Measurements from ENCODE around the gene P2RX1. TPM values are rescaled to one million over a fixed set of nuclear protein-coding genes. Genes with fewer than 3 reads are reported as not detected.

The P2RX1 gene
- total RNA-seq, 4 donors from 2014 or later, result 0.25 to 2.6 (median 1.2) TPM

- Histone ChIP-seq H3K27me3 (peaks cover 29% of the 10 kb centered on the region), H3K4me3 (peak overlapping the region; percentile 56), H3K27ac (peak overlapping the region; percentile 18), H3K9me3 (no peaks in the 10 kb centered on the region), H3K4me1 (peaks cover 20% of the 10 kb centered on the region), H3K36me3 (no peaks in the 10 kb centered on the region)
- DNase-seq (ENCODE audit: low spot score in 2 of 2), result no peak
- TF ChIP-seq CTCF (IDR thresholded peaks at IDR 0.05) (no peak), POLR2AphosphoS5 (IDR thresholded peaks at IDR 0.05) (no peak), POLR2A (IDR thresholded peaks at IDR 0.05) (no peak), EP300 (IDR thresholded peaks at IDR 0.05) (no peak)
Measured at GRCh38 chr17:3962965-3963236, 46.6 kb upstream of the P2RX1 start.

- H3K36me3 ChIP-seq, result no peaks in the 10 kb centered on the region
- peaks cover 29% of the 10 kb centered on the region for H3K27me3 ChIP-seq
- peaks cover 20% of the 10 kb centered on the region for H3K4me1 ChIP-seq
- 68% methylated on average over 11 of the region's 11 CpGs for WGBS
- TF ChIP-seq POLR2AphosphoS5 (IDR thresholded peaks at IDR 0.05) (no peak), POLR2A (IDR thresholded peaks at IDR 0.05) (no peak), EP300 (IDR thresholded peaks at IDR 0.05) (no peak), CTCF (IDR thresholded peaks at IDR 0.05) (no peak)
- no peak overlapping the region for H3K27ac ChIP-seq
- DNase-seq (ENCODE audit: low spot score in 2 of 2), result no peak
- H3K9me3 ChIP-seq, result no peaks in the 10 kb centered on the region
- peak overlapping the region; percentile 56 for H3K4me3 ChIP-seq
Measured at GRCh38 chr17:3962217-3962964, 46.1 kb upstream of the P2RX1 start.

GRCh38 chr17:3961564-3962047 lies 45.3 kb upstream of the P2RX1 start:
- Histone ChIP-seq H3K27ac (peak overlapping the region; percentile 20), H3K36me3 (no peaks in the 10 kb centered on the region), H3K4me3 (peak overlapping the region; percentile 4), H3K4me1 (peaks cover 20% of the 10 kb centered on the region), H3K27me3 (peaks cover 29% of the 10 kb centered on the region), H3K9me3 (no peaks in the 10 kb centered on the region)
- TF ChIP-seq EP300 (IDR thresholded peaks at IDR 0.05), result no peak
- no peak for TF ChIP-seq CTCF (IDR thresholded peaks at IDR 0.05)
- TF ChIP-seq POLR2AphosphoS5 (IDR thresholded peaks at IDR 0.05), result no peak
- WGBS, result 52% methylated on average over 4 of the region's 5 CpGs
- DNase-seq (ENCODE audit: low spot score in 2 of 2), result no peak

- H3K36me3 ChIP-seq, result no peaks in the 10 kb centered on the region
- no peak for TF ChIP-seq CTCF (IDR thresholded peaks at IDR 0.05)
- TF ChIP-seq POLR2A (IDR thresholded peaks at IDR 0.05), result no peak
- no peak for TF ChIP-seq POLR2AphosphoS5 (IDR thresholded peaks at IDR 0.05)
- no peak for TF ChIP-seq EP300 (IDR thresholded peaks at IDR 0.05)
- WGBS, result 62% methylated on average over 13 of the region's 14 CpGs
- H3K4me1 ChIP-seq, result peaks cover 20% of the 10 kb centered on the region
- peaks cover 29% of the 10 kb centered on the region for H3K27me3 ChIP-seq
- H3K27ac ChIP-seq, result peak overlapping the region; percentile 58
- H3K9me3 ChIP-seq, result no peaks in the 10 kb centered on the region
- no peak overlapping the region for H3K4me3 ChIP-seq
- no peak for DNase-seq (ENCODE audit: low spot score in 2 of 2)
Measured at GRCh38 chr17:3960764-3961163, 44.5 kb upstream of the P2RX1 start.

- Histone ChIP-seq H3K36me3 (no peaks in the 10 kb centered on the region), H3K4me3 (no peak overlapping the region), H3K27ac (peak overlapping the region; percentile 58), H3K27me3 (peaks cover 29% of the 10 kb centered on the region), H3K4me1 (peaks cover 15% of the 10 kb centered on the region), H3K9me3 (no peaks in the 10 kb centered on the region)
- 96% methylated on average over 11 of the region's 14 CpGs for WGBS
- TF ChIP-seq POLR2A (IDR thresholded peaks at IDR 0.05), result no peak
- no peak for TF ChIP-seq POLR2AphosphoS5 (IDR thresholded peaks at IDR 0.05)
- TF ChIP-seq EP300 (IDR thresholded peaks at IDR 0.05), result no peak
- TF ChIP-seq CTCF (IDR thresholded peaks at IDR 0.05), result no peak
- DNase-seq (ENCODE audit: low spot score in 2 of 2), result no peak
Measured at GRCh38 chr17:3959921-3960601, 43.8 kb upstream of the P2RX1 start.

Data from suprapubic skin (tissue), 4 donors.